ENCODE data around the gene CILP2.

GRCh38 chr19:19488875-19489690, 49.0 kb upstream of the CILP2 start:
- no peak for TF ChIP-seq CTCF (conservative IDR thresholded peaks at IDR 0.05 in 1 of 2, IDR thresholded peaks at IDR 0.05 in 1 of 2; ENCODE audit: low read depth in 1 of 2, low read length in 2 of 2)
- no peak for TF ChIP-seq EZH2 (IDR thresholded peaks at IDR 0.05; ENCODE audit: low read length, missing control alignments)

Measured in fibroblast of lung (primary cell).